Astrocyte (in vitro differentiated cells and primary cell): ENCODE results near the gene NEK9.

Source experiments
- EZH2 ChIP-seq: IDR thresholded peaks from 2 replicates; pipeline ENCODE4 v1.6.1; 2012; ENCODE audit warnings: mild to moderate bottlenecking, low read length, inconsistent platforms; ENCODE audit not compliant: insufficient read depth
- TF ChIP-seq, protein P1 (sequence below): IDR thresholded peaks from 2 replicates; pipeline ENCODE4 v1.5.1; 2011; ENCODE audit warnings: low read depth, mild to moderate bottlenecking, inconsistent platforms, low read length, moderate library complexity; ENCODE audit not compliant: insufficient read depth

DNA sequence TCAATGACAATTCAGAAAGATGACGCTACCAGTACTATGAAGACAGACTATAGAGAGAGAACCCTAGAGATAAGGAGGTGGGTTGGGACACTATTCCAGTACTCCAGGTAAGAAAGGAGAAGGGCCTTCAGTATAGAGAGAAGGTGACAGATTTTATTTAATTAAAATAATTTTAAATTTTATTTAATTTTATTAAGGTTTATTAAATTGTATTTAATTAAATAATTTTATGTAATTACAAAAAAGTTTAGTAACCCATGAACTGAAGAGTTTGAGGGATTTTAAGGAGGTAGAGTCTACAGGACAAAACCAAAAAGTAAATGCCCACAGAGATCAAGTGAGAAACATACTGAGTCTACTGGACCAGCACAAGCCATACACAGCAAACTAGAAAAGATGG lies 29.3 kb upstream of the NEK9 start:
- TF ChIP-seq, protein P1, sequence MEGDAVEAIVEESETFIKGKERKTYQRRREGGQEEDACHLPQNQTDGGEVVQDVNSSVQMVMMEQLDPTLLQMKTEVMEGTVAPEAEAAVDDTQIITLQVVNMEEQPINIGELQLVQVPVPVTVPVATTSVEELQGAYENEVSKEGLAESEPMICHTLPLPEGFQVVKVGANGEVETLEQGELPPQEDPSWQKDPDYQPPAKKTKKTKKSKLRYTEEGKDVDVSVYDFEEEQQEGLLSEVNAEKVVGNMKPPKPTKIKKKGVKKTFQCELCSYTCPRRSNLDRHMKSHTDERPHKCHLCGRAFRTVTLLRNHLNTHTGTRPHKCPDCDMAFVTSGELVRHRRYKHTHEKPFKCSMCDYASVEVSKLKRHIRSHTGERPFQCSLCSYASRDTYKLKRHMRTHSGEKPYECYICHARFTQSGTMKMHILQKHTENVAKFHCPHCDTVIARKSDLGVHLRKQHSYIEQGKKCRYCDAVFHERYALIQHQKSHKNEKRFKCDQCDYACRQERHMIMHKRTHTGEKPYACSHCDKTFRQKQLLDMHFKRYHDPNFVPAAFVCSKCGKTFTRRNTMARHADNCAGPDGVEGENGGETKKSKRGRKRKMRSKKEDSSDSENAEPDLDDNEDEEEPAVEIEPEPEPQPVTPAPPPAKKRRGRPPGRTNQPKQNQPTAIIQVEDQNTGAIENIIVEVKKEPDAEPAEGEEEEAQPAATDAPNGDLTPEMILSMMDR, result no peak
- no peak for TF ChIP-seq EZH2
